Hematopoietic multipotent progenitor cell (in vitro differentiated cells): ENCODE results near the gene APBB1IP. TPM values are rescaled to one million over a fixed set of nuclear protein-coding genes. Genes with fewer than 3 reads are reported as not detected.
"Not testable (repeated sequence)": the region's sequence is repeated elsewhere in the genome, so short reads cannot be mapped to it uniquely, and the experiment has no call there.

Experiments
- DNase-seq, 3 donors: peaks; one replicate each; pipeline ENCODE4 v3.0.0-alpha.2; 2011 to 2015; ENCODE audit warnings: low read depth in 2 of 3, low spot score in 2 of 3
- total RNA-seq: library from RNA; depleted of rRNA; stranded (reverse); fragments of >200 nt; gene quantifications from one replicate; pipeline ENCODE4 v1.2.3, GENCODE V29; 2012

Gene APBB1IP
- total RNA-seq, 1 donor: 30.7 TPM

- DNase-seq: no peak
These were observed 64.8 kb downstream of the APBB1IP start for GRCh38 chr10:26502986-26503385.

- DNase-seq: peak in 1 of 3 donors; percentile 49
These were observed 65.8 kb downstream of the APBB1IP start for GRCh38 chr10:26503911-26504310.

DNA sequence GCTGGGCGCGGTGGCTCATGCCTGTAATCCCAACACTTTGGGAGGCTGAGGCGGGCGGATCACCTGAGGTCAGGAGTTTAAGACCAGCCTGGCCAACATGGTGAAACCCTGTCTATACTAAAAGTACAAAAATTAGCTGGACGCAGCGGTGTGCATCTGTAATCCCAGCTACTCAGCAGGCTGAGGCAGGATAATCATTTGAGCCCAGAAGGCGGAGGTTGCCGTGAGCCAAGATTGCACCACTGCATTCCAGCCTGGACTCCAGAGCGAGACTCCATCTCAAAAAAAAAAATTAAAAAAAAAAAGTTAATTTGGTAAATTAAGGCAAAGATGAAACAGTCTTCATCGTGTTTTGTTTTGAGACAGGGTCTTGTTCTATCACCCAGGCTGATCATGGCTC lies 66.3 kb downstream of the APBB1IP start:
- DNase-seq: not testable (repeated sequence)

DNA sequence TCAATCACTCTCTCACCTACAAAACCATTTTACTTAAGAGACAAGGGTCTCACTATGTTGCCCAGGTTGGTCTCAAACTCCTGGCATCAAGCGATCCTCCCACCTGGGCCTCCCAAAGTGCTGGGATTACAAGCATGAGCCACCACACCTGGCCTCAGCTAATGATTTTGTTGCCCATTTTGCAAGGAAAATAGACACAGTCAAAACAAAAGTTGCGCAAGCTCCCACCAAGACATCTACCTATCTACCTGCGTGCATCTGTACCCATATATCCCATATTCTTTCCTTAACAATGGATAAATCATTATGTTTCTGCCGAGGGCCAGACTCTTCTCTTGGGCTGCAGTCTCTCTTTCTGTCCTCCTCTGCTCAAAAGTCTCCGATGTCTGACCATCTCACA lies 67.3 kb downstream of the APBB1IP start:
- no peak for DNase-seq

- DNase-seq: no peak
These were observed 68.6 kb downstream of the APBB1IP start for GRCh38 chr10:26506736-26507135.

DNA sequence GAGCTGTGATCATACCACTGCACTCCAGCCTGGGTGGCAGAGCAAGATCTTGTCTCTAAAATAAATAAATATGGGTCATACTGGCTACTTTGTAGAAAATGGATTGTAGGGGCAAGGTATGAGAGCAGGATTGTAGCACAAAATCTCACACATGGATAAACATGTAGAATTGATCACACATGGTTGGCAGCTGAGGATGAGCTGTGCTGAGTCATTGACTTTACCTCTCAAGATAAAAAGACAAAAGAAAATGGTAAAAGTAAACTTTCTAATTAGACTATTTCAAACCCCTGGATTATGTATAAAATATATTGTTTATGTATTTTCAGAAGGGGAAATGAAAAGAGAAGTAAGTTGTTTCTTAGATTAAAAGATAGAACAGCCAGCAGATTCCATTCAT lies 69.3 kb downstream of the APBB1IP start:
- no peak for DNase-seq

GRCh38 chr10:26508016-26508415 lies 69.9 kb downstream of the APBB1IP start:
- DNase-seq: no peak

DNA sequence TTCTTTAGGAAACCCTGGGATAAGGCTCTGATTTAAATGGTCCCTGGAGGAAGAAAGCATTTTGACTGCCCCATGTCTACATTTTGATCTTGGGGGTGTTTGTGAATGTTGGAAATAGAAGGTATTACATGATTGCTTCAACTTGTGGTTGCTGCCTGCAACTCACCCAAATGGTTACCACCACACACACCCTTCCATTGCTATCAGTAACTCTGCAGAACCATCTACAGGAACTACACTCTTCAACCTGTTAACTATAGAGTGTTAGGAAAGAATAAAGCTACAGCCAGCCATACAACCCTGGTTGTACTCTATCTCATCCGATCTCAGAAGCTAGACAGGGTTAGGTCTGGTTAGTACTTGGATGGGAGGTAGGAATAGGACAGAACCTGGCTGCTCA lies 71.2 kb downstream of the APBB1IP start:
- DNase-seq: no peak

DNA sequence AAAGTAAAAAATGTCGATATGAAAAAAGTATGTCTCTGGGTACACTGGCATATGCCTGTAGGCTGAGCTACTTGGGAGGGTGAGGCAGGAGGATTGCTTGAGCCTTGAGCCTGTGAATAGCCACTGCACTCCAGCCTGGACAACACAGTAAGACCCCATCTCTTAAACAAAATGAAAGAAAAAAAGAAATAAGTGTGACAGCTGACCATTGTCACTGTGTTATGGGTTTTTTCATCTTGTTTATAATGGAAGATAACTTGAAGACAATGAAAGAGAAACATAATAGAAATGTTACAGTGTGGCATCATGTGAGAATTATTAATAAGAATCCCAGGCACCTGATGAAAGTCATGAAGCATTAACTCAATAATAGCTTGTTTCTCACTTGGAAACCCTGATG lies 75.0 kb downstream of the APBB1IP start:
- DNase-seq: no peak

- peak in 1 of 3 donors; percentile 10 for DNase-seq
These were observed 78.5 kb downstream of the APBB1IP start for GRCh38 chr10:26516540-26517101.

- DNase-seq: no peak
These were observed 79.2 kb downstream of the APBB1IP start for GRCh38 chr10:26517141-26517867.

- no peak for DNase-seq
These were observed 81.7 kb downstream of the APBB1IP start for GRCh38 chr10:26519803-26520202.

GRCh38 chr10:26520575-26520974 lies 82.4 kb downstream of the APBB1IP start:
- no peak for DNase-seq

DNA sequence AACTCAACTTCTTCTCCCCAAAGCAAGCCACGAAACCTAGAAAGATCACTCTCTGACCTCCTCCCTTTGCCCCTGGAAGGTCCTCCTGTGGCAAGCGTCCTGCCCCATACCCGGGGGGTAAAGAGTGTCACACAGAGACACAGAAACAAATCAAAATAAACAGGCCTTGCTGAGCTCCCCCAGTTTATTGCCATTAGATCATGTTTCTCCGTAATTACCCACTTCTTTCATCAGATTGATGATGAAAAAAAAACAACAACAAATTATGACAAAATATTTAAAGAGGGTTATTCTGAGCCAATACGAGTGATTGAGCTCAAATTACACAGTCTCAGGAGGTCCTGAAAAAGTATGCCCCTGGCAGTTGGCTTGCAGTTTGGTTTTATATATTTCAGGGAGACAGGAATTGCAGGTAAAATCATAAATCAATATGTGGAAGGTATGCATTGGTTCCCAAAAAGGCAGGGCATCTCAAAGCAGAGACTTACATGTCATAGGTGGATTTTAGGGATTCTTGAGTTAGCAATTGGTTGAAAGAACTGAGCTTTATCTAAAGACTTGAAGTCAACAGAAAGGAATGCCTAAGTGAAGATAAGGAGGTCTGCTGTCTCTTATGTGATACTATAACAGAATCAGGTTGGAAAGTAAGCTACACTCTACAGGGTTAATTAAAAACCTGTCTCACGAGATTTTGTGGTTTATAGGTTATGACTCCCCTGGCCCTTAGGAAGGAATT lies 86.2 kb downstream of the APBB1IP start:
- no peak for DNase-seq

DNA sequence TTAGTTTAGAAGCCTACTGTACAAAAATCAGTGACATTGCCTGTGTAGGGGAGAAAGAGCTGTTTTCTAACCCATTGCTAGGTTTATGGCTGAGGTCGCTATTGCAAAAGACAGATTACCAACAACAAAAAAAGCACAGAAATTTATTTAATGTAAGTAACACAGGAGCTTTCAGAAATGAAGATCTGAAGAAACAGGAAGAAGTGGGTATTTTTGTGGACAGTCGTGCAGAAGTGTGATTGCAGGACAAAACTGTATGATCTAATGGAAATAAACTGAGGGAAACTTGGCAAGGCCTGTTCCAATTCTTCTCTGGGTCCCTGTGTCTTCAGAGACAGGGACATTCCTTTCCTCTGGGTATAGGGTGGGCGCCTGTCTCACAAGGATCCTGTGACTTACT lies 87.4 kb downstream of the APBB1IP start:
- no peak for DNase-seq

DNA sequence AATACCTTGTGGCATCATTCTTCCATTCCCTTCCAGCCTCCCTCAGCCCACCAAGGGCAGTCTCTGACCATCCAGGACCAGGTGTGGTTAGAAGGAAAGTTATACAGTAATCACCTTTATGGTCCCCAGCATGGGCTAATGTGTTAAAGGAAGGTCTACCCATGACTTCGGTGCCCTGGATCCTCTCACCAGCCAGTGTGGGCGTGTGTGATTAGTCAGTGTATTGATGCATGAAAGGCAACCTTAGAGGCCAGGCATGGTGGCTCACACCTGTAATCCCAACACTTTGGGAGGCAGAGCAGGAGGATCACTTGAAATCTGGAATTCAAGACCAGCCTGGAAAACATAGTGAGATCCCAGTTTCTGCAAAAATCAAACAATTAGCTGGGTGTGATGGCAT lies 88.9 kb downstream of the APBB1IP start:
- no peak for DNase-seq

DNA sequence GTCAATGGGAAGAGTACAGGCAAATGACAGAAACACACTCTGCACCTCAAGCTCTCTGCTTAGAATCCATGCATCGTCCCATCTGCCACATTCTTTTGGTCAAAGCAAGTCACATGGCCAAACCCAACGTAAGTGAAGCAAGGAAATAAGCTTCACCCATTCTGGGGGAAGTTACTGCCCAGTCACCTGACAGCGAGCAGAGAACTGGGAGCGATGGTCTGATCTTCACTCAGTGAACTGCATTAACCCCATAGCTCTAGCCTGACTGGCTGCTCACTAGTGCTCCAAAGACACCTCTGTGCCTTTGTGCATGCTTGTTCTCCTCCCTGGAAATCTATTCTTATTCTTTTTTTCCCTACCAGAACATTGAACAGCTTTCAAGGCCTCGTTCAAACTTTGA lies 89.9 kb downstream of the APBB1IP start:
- no peak for DNase-seq

DNA sequence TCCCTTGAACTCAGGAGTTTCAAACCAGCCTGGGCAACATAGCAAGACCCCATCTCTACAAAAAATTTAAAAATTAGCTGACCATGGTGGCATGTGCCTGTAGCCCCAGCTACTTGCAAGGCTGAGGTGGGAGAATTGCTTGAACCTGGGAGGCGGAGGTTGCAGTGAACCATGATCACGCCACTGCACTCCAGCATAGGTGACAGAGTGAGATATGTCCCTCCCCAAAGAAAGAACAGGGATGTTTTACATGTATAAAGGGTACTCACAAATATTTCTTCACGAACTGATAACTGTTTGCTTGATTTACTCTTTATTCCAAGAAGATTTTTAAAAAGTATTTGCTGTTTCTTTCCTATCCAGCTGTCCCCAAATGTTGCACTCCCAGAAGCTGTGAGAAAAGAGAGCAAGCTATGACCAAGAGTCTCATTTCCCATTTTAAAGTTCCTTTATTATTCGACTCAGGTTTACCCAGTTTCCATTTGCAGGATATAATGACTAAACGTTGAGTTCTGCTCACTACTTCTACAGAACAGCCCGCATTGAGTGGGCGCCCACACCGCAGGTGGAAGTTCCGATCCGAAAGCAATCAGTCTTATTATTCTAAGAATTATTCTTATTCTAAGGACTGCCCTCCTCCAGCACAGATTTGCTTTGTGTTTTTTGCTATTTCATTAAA lies 90.7 kb downstream of the APBB1IP start:
- DNase-seq: no peak

DNA sequence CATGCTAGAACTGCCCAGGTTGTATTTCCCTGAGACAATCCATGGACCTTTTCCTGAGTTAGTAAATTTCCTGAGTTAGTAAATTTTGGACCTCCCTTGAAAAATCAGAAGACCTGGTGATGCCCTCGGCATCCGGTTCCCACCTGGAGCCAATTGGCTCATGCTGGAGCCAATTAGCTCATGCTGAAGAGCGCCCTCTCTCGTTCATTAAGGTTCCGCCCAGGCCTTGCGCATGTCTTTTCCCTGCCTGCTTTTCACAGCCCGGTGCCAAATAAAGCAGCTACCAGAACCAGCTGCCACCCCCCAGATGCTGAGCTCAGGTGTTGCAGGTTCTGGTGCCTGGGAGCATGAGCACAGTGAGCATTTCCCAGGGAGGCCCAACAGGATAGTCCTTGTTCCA lies 96.2 kb downstream of the APBB1IP start:
- no peak for DNase-seq

- DNase-seq: peak in 2 of 3 donors; percentile 13 to 58
These were observed 102.5 kb downstream of the APBB1IP start for GRCh38 chr10:26540601-26541000.

DNA sequence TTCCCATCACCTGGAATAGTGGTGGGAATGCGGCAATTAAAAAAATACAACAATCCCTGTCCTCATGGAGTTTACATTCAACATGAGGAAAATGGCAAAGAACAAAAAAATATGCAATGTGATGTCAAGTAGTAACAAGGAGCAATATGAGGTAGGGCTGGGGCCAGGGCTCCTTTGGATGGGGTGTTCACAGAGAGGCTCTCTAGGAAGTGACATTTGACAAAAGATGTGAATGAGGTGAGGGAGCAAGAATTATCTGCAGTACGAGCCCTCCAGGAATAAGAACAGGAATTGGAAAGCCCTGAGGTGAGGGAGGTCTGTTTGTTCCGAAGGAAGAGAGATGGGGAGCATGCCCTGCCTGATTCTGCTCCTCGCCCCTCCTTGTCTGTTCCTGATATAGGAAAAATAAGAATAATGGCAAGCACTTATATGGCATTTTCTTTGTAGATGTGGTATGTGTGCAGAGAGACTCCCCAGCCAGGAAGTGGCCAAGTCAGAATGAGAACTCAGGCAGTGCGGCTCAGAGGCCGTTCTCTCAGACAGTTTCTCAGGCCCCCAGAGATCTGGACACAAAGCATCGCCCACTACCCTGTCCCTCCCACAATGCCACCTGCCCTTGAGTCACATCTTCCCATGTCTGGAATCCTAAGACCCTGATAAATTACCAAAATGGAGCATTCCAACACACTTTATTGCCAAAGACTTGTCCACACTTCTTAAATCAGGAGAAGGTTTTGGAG lies 105.6 kb downstream of the APBB1IP start:
- DNase-seq: no peak
